Sigmoid colon (tissue), 7 donors: ENCODE data around the gene LMO1. TPM values are rescaled to one million over a fixed set of nuclear protein-coding genes. Genes with fewer than 3 reads are reported as not detected.
A peak's percentile ranks its signal among the peaks of the same experiment; 100 is the strongest.

Experiments
- DNase-seq: peaks from one replicate; pipeline ENCODE4 v3.0.0-alpha.2; 2019
- H3K27ac ChIP-seq, 4 donors: fragments of 200-600 bp; sonication (generic); one replicate each; pipeline ENCODE4 v1.5.1; 2016 to 2019; ENCODE audit warnings: mild to moderate bottlenecking in 1 of 4
- H3K27me3 ChIP-seq, 3 donors: fragments of 200-600 bp; sonication (generic); one replicate each; pipeline ENCODE4 v1.5.1; 2019; ENCODE audit warnings: mild to moderate bottlenecking in 1 of 3
- H3K36me3 ChIP-seq, 4 donors: fragments of 200-600 bp; sonication (generic); one replicate each; pipeline ENCODE4 v1.5.1; 2016 to 2019
- H3K4me1 ChIP-seq, 4 donors: fragments of 200-600 bp; sonication (generic); one replicate each; pipeline ENCODE4 v1.5.1; 2017 to 2019
- H3K4me3 ChIP-seq, 4 donors: fragments of 200-600 bp; sonication (generic); one replicate each; pipeline ENCODE4 v1.5.1; 2017 to 2019; ENCODE audit warnings: mild to moderate bottlenecking in 2 of 4, moderate library complexity in 1 of 4
- H3K9me3 ChIP-seq, 4 donors: fragments of 200-600 bp in 3 of 4; sonication (generic) in 3 of 4; one replicate each; pipeline versions ENCODE4 v1.5.1 to v1.6.1; 2013 to 2019
- EP300 ChIP-seq, 4 donors: sonication (generic); formaldehyde crosslinking; IDR thresholded peaks; one replicate each; pipeline ENCODE4 v1.6.1; 2017; ENCODE audit warnings: antibody characterized with exemption in 4 of 4
- POLR2A ChIP-seq, 2 donors: fragments of 450-650 bp; IDR thresholded peaks; one replicate each; pipeline ENCODE4 v1.6.1; 2016; ENCODE audit warnings: antibody characterized with exemption in 2 of 2, mild to moderate bottlenecking in 2 of 2, moderate library complexity in 2 of 2
- POLR2AphosphoS5 ChIP-seq, 4 donors: sonication (generic); formaldehyde crosslinking; IDR thresholded peaks; one replicate each; pipeline ENCODE4 v1.6.1; 2017; ENCODE audit warnings: antibody characterized with exemption in 4 of 4
- WGBS, 2 donors: extraction: QIAGEN DNeasy Blood & Tissue Kit; methylation state at CpG; one replicate each; pipeline ENCODE4 v1.1.7; 2013; 5-methylcytosine and 5-hydroxymethylcytosine counted together
- intact Hi-C: fragments of 100-400 bp; cut with DNase I; formaldehyde crosslinking; loops from one replicate; pipeline ENCODE4 v1.15.1; 2023
- polyA plus RNA-seq, 3 donors: library from polyadenylated mRNA; stranded (reverse); fragments of 200-250 nt; gene quantifications; one replicate each; pipeline ENCODE4 v1.2.3, GENCODE V29; 2013
- total RNA-seq, 4 donors: library from RNA; depleted of rRNA; stranded (reverse); fragments of >200 nt; gene quantifications; one replicate each; pipeline ENCODE4 v1.1.0, GENCODE V29; 2016
- TF ChIP-seq, protein P1 (sequence below), 4 experiments: fragments of 450-650 bp in 3 of 4; fragments of 200-600 bp in 1 of 4; IDR thresholded peaks; one replicate each; pipeline ENCODE4 v1.5.1; 2016 to 2019; ENCODE audit warnings: antibody characterized with exemption in 4 of 4, mild to moderate bottlenecking in 3 of 4, moderate library complexity in 2 of 4
- donor health status: healthy with polysubstance abuse.
- donor health status: Bipolar disorder and iron deficiency.
- donor health status: healthy.

Gene LMO1
- total and polyA plus RNA-seq, 7 donors: 0.04 to 1.8 (median 0.66) TPM; not detected in 4

DNA sequence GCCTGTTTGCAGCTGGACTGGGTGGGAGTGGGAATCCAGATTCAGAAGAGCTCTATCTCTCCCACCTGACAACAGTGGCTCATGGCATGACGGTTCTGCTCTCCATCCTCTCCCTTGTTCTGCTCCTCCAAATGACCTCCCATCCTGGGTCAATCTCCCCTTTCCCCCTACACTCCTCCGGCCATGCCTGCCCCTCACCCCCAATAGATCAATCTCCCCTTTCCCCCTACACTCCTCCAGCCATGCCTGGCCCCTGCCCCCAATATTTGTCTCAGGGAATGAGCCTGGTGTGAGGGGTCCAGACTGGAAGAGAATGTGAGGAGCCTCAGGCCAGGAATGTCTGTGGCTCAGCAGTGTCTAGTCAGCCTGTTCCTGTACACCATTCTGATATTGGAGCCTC, 64.0 kb downstream of the LMO1 start:
- 70 to 82% methylated on average over 2 of the region's 2 CpGs for WGBS, 2 donors
- Histone ChIP-seq H3K27ac (no peak overlapping the region), H3K4me3 (no peak overlapping the region), H3K9me3 (no peaks in the 10 kb centered on the region), H3K36me3 (no peaks in the 10 kb centered on the region), H3K27me3 (no peaks in the 10 kb centered on the region), H3K4me1 (no peaks in the 10 kb centered on the region)
- intact Hi-C loops: no loop called here
- TF ChIP-seq POLR2A (IDR thresholded peaks at IDR 0.05) (no peak), POLR2AphosphoS5 (IDR thresholded peaks at IDR 0.05) (no peak), EP300 (IDR thresholded peaks at IDR 0.05) (no peak)
- TF ChIP-seq, protein P1, sequence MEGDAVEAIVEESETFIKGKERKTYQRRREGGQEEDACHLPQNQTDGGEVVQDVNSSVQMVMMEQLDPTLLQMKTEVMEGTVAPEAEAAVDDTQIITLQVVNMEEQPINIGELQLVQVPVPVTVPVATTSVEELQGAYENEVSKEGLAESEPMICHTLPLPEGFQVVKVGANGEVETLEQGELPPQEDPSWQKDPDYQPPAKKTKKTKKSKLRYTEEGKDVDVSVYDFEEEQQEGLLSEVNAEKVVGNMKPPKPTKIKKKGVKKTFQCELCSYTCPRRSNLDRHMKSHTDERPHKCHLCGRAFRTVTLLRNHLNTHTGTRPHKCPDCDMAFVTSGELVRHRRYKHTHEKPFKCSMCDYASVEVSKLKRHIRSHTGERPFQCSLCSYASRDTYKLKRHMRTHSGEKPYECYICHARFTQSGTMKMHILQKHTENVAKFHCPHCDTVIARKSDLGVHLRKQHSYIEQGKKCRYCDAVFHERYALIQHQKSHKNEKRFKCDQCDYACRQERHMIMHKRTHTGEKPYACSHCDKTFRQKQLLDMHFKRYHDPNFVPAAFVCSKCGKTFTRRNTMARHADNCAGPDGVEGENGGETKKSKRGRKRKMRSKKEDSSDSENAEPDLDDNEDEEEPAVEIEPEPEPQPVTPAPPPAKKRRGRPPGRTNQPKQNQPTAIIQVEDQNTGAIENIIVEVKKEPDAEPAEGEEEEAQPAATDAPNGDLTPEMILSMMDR (IDR thresholded peaks at IDR 0.05): no peak
- DNase-seq: no peak

DNA sequence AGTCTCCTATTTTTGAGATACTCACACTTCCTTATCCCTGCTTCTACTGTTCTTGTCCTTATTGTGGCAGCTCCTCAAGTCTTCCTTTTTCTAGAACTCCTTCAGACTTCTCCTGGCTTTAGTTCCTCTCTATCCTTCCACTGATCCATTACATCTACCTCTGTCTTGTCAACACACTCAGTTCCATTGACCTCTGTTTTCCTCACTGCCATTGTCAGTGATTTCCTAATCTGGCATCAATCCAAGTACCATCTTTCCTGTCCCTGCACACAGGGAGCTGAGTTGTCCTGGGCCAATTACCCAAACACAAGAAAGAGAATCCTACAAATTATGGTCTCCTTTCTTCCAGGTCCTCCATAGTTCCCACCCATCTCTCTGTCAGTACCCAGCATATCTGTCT, 66.9 kb downstream of the LMO1 start:
- H3K27ac ChIP-seq: no peak overlapping the region
- no peaks in the 10 kb centered on the region for H3K9me3 ChIP-seq
- TF ChIP-seq POLR2AphosphoS5 (IDR thresholded peaks at IDR 0.05) (no peak), EP300 (IDR thresholded peaks at IDR 0.05) (no peak), POLR2A (IDR thresholded peaks at IDR 0.05) (no peak)
- TF ChIP-seq, protein P1 (IDR thresholded peaks at IDR 0.05): no peak
- no peaks in the 10 kb centered on the region for H3K4me1 ChIP-seq
- no peak for DNase-seq
- H3K4me3 ChIP-seq: no peak overlapping the region
- H3K36me3 ChIP-seq: no peaks in the 10 kb centered on the region
- H3K27me3 ChIP-seq: peaks cover 0 to 7% (median 0%) of the 10 kb centered on the region in 3 donors
- intact Hi-C loops: no loop called here

DNA sequence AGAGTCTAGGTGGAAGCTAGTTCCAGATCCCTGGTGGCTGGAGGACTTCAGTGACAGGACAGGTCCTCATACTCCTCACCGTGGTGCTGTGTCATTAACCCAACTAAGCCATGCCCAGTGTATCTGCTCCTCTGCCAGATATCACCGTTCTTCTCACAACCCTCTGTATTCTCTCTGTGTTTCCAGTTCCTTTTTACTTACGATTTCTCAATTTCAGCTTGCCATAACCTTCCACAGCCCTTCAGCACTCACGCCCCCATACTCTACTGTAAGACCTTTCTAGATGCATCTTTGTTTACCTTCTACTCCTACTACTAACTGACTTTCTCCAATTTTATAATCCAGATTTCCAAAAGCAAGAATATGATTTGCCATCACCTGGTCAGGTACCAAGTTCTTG, 68.7 kb downstream of the LMO1 start:
- Histone ChIP-seq H3K4me3 (no peak overlapping the region), H3K4me1 (no peaks in the 10 kb centered on the region), H3K27ac (no peak overlapping the region), H3K9me3 (no peaks in the 10 kb centered on the region), H3K27me3 (peaks cover 0 to 7% (median 0%) of the 10 kb centered on the region in 3 donors), H3K36me3 (no peaks in the 10 kb centered on the region)
- WGBS, 2 donors: 68 to 72% methylated on average over 4 of the region's 4 CpGs
- intact Hi-C loops: no loop called here
- no peak for DNase-seq
- TF ChIP-seq, protein P1 (IDR thresholded peaks at IDR 0.05): no peak
- TF ChIP-seq POLR2A (IDR thresholded peaks at IDR 0.05) (no peak), POLR2AphosphoS5 (IDR thresholded peaks at IDR 0.05) (no peak), EP300 (IDR thresholded peaks at IDR 0.05) (no peak)

DNA sequence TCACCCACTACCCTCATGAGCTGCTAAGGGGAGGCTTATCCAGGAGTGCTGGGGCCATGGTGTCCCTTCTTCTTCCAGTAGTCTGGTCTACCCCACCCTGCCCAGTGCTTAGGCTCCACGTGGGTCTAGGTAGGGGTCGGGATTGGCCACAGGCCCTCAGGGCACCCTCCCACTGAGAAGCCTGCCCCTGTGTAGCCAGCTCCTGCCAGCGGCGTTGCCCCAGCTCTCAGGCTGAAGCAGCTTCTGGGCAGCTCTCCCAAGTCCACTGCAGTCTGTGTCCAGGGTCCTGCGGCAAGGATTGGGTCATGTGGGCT, 70.8 kb downstream of the LMO1 start:
- intact Hi-C loops: loop anchor here (1.0 kb wide), 1 partner anchor 70 kb away; the partner anchor contains the start of gene LMO1
- 41 to 50% methylated on average over 5 of the region's 5 CpGs for WGBS, 2 donors
- no peak overlapping the region for H3K27ac ChIP-seq

More for the DNA sequence above, 70.8 kb downstream of the LMO1 start:
- TF ChIP-seq, protein P1 (IDR thresholded peaks at IDR 0.05): peak in 1 of 4 experiments; percentile 3
- no peak for TF ChIP-seq POLR2A (IDR thresholded peaks at IDR 0.05)
- Histone ChIP-seq H3K4me1 (no peaks in the 10 kb centered on the region), H3K4me3 (no peak overlapping the region), H3K27me3 (peaks cover 0 to 7% (median 0%) of the 10 kb centered on the region in 3 donors), H3K9me3 (no peaks in the 10 kb centered on the region), H3K36me3 (no peaks in the 10 kb centered on the region)
- DNase-seq: no peak
